Measurements from ENCODE around the gene TNS1.

DNA sequence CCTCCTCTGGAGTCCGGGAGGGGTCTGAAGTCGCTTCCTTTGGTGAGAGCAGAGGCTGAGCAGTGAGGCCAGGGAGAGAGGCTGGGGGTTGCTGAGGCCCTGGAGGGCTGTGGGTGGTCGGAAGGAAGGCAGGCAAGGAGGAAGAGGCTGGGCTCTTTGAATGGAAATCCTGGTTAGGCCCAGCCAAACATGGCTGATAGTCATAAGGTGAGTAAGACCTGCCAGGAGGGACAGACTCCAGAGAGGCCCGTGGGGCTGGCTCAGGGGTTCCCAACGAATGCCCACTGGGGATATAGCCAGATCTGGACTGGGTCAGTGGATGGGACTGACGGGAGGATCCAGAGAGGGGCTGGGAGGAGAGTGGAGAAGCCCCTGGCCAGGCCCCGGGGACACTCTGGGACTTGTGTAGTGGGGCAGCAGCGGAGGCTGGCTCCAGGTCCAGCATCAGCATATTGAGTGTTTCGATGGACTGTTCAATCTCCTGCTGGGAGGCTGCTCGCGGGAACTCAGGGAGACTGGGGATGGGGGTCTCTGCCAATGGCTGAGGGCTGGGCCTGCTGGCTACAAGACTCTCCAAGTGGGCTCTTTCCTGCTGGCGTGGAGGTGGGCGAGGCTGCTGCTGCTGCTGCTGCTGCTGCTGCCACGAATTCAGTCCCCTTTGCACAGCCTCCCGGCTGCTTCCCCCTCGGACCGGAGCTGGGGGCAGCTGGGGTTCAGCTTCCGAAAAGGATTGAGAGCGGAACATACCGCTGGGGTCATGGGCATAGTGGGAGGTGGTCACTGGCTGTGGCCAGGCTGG is 155.0 kb downstream of the TNS1 start:
- TF ChIP-seq, protein P1, sequence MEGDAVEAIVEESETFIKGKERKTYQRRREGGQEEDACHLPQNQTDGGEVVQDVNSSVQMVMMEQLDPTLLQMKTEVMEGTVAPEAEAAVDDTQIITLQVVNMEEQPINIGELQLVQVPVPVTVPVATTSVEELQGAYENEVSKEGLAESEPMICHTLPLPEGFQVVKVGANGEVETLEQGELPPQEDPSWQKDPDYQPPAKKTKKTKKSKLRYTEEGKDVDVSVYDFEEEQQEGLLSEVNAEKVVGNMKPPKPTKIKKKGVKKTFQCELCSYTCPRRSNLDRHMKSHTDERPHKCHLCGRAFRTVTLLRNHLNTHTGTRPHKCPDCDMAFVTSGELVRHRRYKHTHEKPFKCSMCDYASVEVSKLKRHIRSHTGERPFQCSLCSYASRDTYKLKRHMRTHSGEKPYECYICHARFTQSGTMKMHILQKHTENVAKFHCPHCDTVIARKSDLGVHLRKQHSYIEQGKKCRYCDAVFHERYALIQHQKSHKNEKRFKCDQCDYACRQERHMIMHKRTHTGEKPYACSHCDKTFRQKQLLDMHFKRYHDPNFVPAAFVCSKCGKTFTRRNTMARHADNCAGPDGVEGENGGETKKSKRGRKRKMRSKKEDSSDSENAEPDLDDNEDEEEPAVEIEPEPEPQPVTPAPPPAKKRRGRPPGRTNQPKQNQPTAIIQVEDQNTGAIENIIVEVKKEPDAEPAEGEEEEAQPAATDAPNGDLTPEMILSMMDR (IDR thresholded peaks at IDR 0.05): no peak
- no peak for TF ChIP-seq POLR2A (IDR thresholded peaks at IDR 0.05)

All from lower leg skin (tissue), 3 donors.